Stimulated activated CD4-positive, alpha-beta T cell treated with anti-CD3 and anti-CD28 coated beads, Interleukin-4, amount 100 ng/mL, for 1 hour (primary cell): ENCODE measurements around the gene WDR18.
"Not testable (repeated sequence)": the region's sequence is repeated elsewhere in the genome, so short reads cannot be mapped to it uniquely, and the experiment has no call there.

ENCODE experiments used
- DNase-seq: peaks from one replicate; pipeline ENCODE4 v3.0.0-alpha.2; 2020

Gene WDR18

DNA sequence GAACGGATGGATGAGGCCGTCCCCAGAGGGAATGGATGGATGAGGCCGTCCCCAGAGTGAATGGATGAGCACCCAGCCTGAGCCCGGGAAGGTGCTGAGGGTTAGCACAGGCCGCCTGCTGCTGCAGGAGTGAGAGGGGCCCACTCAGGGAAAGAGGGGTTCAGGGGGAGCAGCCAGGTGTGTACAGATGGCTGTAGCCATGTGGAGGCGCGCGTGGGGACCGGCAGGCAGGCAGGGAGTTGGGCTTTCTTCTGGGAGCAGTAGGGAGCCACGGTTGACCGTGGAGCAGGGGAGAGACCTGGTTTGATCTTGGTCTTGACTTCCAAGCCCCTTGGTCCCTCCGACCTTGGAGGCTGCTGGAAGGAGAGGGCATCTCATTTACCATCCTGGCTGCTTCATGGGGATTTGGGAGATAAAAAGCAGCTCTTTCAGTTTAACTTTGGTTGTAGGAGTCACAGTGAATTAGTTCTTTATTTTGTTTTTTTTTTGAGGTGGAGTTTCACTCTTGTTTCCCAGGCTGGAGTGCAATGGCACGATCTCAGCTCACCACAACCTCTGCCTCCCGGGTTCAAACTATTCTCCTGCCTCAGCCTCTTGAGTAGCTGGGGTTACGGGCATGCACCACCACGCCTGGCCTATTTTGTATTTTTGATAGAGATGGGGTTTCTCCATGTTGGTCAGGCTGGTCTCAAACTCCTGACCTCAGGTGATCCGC, 33.6 kb upstream of the WDR18 start:
- DNase-seq = no peak

DNA sequence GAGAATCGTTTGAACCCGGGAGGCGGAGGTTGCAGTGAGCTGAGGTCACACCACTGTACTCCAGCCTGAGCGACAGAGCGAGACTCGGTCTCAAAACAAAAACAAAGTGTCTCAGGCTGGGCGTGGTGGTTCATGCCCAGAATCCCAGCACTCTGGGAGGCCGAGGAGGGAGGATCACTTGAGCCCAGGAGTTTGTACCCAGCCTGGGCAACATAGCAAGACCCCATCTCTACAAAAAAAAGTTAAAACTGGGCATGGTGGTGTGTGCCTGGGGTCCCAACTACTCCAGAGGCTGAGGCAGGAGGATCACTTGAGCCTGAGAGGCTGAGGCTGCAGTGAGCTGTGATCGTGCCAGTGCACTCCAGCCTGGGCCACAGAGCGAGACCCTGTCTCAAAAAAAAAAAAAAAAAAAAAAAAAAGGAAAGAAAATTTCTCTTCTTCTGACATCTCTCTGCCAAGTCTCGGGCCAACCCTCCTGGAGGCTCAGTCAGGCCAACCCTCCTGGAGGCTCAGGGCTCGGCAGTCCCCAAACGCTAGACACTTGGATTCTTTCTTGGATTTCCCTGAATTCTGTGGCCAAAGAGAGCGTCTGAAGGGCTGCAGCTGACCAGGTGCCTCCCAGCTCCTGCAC, 32.0 kb upstream of the WDR18 start:
- no peak for DNase-seq

DNA sequence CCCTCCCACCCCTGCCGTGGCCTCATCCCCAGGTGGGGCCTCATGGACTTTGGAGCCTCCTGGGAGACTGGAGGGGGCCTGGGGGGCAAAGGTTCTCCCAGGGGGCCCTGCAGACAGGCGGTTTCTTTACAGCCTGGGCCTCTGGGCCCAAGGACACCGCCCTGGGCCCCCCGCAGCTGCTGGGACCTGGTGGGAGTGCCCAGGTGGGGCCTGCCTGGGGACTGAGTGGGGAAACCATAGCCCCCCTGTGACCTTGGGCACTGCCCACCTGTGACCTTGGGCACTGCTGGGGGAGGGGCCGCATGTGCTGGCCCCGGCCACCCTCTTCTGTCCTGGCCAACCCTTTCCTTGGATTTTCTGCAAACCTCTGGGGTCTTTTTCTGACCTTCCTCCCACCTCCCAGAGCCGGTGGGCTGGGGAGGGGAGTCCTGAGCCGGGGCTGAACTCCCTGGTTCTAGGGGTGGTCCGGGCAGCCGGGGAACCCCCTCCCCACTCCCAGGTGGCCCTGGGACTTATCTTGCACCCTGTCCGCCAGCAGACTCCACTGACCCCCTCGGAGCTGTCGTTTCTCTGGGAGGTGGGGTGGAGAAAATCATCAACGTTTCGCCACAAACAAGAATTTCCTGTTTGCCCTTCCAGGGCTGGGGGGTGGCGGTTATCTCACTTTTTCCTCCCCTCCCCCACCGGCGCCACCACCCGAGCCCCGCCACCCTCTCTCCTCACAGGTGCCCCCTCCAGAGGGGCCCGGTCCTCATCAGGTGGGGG, 31.3 kb upstream of the WDR18 start:
- DNase-seq = no peak

DNA sequence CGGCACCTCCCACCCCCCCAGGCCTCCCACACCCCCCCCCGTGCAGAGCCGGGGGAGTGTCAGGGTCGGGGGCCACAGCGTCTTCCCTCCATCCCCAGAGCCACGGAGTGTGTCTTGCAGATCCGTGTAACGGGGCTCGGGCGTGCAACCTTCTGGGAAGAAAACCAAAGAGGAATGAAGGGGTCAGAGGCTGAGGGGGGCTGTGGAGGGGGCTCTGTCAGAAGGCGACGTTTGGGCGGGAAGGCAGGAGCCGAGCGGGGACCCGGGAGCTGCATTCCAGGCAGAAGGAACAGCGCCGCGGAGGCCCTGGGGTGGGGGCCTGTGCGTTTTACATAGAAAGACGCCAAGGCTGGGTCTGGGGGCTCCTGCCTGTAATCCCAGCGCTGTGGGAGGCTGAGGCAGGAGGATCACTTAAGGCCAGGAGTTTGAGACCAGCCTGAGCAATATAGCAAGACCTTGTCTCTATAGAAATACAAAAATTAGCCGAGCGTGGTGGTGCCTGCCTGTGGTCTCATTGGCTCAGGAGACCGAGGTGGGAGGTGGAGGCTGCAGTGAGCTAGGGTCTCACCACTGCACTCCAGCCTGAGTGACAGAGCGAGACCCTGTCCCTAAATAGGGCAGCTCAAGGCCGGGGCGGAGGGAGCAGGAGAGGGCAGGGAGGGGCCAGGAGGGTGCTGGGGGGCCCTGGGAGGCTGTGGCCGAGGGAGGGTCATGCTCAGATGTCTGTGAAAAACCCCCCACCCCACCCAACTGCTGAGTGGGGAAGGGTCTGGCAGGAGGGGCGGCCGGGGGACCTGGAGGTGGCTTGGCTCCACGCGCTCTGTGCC, 30.5 kb upstream of the WDR18 start:
- no peak for DNase-seq

DNA sequence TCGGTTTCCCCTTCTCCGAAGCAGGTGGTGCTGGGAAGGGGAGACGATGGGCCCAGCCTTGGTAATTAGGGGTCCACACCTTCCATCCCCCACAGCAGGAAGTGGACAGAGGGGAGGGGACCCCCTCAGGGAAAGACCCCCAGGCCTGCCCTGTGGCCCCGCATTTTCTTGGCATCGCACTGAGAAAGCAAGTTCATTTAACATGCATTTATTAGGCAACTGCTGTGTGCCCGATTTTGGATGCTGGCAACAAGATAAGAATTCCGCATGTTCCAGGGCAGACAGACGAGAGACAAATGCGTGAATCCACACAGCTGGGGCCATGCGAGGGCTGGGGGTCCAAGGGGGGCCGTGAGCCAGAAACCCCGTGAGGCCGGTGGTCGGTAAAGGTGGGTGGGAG, 29.9 kb upstream of the WDR18 start:
- DNase-seq = no peak

DNA sequence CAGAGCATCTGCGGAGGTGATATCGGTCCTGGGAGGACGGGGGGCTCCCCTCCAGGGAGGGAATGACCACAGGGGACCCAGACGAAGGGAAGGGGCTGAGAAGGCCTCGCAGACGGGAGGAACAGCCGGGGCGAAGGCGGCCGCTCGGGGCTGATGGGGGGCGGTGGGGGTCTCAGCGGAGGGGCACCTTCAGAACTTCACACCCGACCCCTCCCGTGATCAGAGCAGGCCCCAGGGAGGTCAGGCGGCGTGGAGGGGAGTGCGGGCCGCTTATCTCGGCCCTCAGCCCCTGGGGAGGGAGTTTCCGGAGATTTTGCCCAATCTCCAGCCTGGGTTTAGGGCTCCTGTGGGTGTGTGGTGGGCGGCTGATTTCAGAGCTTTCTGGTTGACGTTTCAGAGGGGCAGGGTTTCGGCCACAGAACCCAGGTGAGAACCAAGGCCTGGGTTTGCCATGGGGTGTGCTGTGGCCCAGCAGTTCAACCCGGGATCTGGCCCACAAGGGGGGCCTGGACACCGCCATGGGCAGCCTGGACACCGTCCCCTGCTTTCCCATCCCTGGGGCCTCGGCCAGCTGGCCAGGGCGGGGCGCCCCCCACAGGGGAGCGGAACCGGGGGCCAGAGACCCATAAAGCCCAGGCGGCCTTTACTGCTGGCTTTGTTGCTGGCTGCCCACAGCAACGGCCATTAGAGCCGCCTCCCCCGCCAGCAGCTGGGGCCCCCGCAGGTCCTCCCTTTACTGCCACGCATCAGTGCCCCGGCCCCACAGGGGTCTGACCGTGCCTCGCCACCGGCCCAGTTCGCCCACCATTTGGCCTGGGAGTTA, 29.3 kb upstream of the WDR18 start:
- no peak for DNase-seq

DNA sequence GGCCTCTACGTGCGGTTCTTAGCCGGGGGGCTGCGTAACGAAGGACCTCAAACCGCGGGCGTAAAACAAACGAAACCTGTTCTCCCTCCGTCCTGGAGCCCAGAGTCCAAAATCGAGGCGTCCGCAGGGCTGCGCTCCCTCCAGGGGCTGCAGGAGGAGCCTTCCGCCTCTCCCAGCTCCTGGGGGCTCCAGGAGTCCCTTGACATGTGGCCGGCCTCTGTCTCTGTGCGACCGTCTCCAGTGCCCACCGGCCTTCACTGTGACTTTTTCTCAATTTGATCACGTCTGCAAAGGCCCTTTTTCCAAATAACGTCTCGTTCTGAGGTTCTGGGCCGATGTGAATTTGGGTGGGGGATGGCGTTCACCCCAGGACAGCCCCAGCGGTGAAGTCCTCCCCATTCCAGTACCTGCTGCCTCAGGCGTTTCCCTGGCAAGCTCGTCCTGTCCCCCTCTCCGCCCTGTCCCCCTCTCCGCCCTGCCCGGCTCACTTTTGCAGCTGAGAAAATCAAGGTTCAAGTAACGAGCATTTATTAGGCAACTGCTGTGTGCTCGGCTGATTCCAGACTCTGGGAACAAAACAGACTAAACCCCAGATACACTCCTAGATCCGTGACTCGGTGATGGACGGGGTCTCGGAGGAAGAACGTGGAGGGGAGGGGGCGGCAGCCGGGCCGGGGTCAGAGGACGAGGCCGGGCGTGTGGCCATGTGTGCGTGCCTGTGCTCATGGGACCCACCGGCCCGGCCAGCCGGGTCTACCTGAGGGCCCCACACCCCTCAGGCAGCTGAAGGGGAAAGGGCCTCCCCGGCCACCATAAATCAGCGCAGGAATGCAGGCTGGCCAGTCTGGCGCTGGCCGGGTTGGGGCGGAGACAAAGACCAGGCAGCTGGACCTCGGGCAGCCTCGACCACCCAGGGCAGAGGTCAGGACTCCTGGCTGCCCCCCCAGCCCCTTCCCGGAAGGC, 28.1 kb upstream of the WDR18 start:
- DNase-seq = no peak

DNA sequence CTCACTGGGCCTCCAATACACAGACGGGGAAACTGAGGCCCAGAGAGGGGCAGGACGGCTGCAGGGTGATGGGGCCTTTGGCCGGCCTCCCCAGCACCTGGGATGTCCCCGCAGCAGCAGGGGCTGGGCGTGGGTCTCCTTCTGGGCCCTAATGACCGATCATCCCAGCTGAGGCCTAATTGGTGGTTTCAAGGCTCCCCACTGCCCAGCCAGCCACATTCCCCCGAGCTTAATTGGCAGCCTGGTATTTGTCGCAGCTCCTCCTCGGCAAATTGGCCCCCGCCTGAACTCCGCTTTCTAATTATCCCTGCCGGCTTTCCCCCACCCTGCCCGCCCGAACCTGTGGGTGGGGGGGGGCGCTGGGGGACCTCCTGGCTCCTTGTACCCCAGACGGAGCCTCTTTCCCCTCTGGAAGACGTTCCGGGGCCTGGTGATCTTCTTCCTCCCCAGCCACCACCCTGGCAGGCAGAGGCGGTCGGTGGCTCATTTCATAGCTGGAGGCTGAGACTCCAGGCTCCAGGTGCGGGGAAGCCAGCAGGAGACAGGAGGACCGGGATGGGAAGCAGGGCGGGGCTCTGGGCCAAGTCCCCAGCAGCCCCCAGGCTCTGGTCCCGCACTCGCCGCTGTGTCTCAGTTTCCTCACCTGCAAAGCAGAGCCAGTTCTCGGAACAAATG, 27.2 kb upstream of the WDR18 start:
- no peak for DNase-seq

DNA sequence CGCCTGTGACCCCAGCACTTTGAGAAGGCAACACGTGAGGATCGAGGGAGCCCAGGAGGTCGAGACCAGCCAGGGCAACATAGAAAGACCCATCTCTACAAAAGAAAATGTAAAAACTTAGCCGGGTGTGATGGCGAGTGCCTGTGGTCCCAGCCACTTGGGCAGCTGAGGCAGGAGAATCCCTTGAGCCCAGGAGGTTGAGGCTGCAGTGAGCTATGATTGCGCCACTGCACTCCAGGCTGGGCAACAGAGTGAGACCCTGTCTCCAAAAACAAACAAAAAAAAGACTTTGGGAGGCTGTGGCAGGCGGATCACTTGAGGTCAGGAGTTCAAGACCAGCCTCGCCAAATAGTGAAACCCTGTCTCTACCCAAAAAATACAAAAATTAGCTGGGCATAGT, 26.6 kb upstream of the WDR18 start:
- DNase-seq = not testable (repeated sequence)

DNA sequence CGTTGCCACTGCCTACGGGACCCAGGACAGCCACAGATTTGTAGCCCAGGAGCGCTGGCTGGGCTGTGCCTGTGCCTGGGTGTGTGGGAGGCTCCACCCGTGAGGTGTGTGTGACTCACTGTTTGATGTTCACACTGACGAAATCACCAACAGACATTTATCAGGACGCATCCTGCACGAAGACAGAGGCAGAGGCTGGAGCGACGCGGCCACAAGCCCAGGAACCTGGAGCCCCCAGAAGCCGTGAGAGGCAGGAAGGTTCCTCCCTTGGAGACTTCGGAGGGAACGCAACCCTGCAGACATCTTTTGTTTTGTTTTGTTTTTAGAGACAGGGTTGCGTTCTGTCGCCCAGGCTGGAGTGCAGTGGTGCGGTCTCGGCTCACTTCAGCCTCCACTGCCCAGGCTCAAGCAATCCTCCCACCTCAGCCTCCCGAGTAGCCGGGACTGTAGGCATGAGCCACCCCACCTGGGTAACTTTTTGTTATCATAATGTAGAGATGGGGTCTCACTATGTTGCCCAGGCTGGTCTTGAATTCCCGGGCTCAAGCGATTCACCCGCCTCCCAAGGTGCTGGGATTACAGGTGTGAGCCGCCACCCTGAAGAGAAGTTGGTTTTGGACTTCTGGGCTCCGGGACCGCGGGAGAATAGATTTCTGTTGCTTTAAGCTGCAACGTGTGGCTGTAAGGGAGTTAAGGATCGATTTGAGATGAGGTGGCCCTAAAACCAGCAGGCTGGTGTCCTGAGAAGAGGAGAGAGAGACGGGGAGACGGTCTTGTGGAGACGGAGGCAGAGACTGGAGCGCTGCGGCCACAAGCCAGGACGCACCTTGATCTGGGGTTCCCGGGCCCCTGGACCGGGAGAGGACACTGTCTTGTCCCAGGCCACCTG, 24.9 kb upstream of the WDR18 start:
- DNase-seq = peak; percentile 50

DNA sequence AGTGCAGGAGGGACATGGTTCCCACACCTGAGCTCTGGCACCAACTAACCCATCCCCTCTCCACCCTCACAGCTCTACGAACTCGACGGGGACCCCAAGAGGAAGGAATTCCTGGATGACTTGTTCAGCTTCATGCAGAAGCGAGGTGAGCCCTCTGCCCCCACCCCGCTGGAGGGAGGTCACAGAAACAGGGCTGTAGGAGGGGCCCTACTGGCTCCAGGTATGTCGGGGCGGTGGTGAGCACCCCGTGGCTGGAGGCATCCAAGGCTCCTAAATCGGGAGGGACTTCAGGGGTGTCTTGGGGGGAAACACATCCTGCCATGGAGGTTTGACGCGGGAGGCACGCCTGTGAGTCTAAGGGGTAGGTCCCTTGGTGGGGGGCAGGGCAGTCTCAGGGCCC, 24.1 kb upstream of the WDR18 start:
- no peak for DNase-seq

DNA sequence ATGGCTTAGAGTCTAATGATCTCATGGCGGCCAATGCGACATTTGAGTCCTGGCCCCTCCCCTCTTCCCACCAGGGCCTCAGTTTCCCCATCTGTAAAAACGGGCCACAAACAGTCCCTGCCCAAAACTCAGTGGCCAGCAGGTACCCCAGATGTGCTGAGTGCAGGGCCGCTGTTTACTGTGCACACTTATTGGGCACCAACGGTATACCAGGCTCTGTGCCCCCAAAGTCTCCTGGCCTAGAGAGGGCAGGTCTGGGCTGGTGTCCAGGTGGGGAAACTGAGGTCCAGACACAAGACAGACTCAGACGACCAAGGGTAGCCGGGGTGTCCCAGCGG, 23.6 kb upstream of the WDR18 start:
- no peak for DNase-seq

DNA sequence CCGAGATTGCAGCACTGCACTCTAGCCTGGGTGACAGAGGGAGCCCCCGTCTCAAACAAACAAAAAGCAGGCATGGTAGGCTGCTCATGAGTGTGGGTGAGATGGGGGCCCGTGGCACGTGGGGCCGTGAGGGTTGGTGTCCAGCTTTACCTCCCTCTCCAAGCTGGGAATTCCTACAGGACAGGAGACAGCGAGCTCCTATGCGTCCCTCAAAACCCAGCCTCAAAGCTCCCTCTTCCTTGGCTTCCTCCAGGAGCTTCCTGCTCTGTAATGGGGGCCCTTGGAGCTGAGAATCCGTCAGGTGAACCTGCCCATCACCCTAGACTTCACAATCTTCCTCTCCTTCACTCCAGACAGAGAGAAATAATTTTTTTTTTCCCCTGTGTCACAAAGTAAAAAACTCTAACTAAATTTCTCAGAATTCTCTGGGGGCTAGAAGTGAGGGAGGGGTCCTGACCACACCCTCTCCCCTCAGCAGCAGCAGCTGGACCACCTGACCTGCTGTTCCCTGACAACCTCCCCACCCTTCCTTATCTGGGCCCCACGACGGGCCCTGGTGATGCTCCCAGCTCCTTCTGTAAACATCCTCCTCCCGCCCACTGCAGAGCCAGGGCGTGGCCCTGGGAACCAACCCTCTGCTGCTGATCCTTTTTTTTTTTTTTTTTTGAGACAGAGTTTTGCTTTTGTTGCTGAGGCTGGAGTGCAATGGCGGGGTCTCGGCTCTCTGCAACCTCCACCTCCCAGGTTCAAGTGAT, 22.1 kb upstream of the WDR18 start:
- DNase-seq = no peak

DNA sequence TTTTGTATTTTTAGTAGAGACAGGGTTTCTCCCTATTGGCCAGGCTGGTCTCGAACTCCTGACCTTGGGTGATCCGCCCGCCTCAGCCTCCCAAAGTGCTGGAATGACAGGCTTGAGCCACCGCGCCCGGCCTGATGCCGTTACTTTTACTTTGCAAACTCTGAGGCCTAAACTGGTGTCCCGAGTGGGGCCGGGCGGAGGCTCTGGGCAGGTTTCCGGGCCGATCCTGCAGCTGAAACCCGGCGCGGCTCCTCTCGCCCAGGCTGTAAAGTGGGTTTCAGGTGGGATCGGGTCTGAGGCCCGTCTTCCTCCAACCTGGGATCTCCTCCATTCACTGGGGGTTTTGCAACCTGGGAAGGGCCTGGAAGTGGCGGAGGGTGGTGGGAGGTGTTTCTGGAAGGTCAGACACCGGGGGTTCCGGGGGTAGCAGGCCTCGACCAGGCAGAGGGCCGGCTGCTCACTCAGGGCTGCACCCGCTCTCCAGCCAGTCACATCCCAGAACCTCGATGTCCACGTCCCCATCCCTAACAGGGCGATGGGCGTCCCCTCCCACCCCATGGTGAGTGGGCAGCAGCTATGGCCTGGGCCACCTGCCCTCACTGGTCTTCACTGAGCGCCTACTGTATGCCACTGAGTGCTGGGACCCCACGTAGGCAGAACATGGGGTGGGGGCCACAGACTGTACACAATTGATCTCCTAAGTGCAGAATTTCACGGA, 21.3 kb upstream of the WDR18 start:
- DNase-seq = no peak

DNA sequence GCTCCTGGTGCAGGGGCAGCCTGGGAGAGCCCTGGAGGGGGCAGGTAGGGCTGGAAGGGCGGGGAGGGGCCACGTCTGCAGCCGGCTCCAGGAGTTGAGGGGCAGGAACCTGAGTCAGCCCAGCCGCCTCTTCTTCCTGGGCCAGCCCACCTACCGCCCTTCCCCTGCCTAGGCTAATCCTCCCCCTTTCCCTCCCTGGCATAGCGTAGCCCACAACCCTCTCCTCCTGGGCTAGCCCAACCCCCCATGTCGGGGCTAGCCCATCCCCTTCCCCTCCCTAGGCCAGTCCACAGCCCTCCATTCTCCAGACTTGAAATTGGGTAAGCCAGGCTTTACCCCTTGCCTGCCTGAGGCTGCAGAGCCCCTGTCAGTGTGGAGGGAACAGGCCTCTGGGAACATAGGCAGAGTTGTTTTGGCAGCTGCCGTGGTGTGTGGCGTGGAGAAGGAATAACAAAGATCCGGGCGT, 20.6 kb upstream of the WDR18 start:
- no peak for DNase-seq

DNA sequence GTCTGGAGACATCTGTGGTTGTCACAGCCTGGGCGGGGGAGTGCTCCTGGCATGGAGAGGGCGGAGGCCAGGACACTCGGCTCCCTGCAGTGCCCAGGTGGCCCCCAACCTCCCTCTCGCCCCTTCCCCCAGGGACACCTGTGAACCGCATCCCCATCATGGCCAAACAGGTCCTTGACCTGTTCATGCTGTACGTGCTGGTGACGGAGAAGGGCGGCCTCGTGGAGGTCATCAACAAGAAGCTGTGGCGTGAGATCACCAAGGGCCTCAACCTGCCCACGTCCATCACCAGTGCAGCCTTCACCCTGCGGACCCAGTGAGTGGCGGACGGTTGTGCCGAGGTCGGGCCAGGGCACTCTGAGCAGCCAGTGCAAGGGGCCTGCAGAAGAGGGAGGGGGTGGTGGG, 20.0 kb upstream of the WDR18 start:
- no peak for DNase-seq

DNA sequence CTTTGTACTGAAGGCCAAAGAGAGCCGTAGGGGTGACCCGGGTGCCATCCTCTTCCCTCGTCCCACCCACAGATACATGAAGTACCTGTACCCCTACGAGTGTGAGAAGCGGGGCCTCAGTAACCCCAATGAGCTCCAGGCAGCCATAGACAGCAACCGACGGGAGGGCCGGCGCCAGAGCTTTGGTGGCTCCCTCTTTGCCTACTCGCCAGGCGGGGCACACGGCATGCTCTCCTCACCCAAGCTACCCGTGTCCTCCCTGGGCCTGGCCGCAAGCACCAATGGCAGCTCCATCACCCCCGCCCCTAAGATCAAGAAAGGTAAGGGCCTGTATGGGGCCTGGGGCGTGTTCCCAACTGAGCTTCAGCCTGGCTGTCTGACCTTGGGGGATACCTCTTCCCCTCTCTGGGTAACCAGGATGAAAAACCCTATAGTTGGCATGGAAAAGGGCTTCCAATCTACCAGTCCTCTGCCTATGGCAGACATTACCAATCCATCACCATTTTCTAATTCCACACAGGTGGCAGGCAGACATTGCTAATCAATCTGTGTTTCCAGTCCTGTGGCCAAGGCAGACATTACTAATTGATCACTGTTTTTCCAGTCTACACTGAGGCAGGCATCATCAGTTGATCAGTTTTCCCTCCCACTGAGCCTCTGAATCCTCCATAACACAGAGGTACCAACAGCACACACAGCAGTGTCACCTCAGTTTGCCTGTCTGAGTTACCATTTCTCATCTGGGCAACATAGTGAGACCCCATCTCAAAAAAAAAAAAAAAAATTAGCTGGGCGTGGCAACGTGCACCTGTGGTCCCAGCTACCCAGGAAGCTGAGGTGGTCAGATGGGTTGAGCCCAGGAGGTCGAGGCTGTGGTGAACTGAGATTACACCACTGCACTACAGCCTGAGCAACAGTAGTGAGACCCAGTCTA, 19.1 kb upstream of the WDR18 start:
- DNase-seq = no peak
